ENCODE measurements around the gene SEMA3C.

Gene SEMA3C

GRCh38 chr7:80924090-80924489, 5.2 kb upstream of the SEMA3C start:
- no peak for DNase-seq

DNA sequence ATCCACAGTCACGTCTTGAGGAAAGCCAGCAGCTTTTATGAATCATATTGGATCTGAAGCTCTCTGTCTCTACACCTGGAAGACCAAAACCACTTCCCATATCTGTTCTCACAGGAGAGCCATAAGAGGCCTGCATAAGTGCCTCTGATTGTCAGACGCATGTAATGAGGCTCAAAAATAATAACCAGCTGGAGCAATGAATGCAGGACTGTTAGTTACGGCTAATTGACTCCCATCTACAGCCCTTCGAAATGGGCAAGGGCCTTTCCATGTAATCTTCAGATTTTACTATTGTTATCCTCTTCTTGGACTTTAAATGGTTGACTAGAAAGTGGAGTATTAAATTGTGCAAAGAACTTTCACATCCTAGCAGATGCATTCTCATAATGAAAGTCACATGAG, 4.4 kb upstream of the SEMA3C start:
- DNase-seq: peak; percentile 83

- no peak for DNase-seq
Measured at GRCh38 chr7:80922253-80923049, 3.6 kb upstream of the SEMA3C start.

- no peak for DNase-seq
Measured at GRCh38 chr7:80921130-80921529, 2.3 kb upstream of the SEMA3C start.

DNA sequence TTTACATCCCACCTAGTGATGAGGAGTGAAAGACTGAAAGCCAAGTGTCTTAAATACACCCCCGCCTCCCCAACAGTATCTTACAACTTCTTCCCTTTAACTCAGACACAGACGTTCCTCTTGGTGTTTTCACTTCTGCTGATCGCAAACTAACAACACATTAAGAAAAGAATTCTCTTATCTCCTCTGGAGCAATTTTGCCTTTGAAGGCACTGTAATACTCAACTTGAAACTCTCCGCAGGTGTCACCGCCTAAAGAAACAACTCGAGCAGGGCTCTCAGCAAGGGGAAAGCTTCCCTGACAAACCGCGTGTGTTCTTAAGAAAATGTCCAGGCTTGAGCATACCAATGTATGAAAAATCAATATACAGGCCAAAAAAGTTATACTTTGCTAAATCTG, 452 bp downstream of the SEMA3C start:
- no peak for DNase-seq

DNA sequence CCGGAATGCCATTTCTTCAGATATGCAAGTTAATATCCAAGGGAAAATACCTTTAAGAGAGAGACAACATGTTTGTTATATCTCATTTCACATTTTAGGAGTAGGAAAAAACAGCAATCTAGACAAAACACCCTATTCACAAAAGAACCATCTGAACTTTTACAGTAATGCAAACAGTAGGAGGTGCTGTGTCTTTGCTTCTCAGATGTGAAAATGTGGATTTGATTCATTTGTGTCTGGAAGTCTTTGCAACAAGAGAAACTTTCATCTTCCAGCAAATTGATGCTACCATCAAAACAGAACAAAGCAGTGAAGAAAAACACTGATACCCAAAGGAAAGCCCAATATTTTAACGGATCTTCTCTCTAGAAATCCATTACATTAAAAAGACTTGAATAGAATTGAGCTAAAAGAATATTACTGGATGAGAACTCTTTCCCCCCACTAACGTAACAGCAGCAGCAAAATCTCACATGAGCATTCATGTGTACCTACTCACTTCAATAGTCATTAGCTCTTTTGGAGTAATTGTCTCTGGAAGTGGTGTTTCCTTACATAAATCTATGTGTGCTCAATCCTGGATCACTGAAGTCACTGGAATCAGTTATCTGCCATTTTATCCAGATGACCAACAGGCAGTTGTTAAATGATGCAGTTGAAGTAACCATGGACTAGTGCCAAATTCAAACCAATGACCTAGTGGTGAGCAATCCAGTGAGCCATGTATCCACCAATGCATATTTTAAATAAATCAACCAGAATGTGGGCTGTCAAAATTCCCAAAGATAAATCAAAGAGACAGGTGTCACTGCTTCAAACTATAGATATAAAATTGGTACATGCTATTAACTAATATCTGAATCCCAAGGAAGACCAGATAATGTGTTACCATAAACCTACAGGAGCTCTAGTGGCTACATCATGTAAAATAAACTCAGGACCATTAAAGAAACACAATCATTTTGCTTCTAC, 1.8 kb downstream of the SEMA3C start:
- no peak for DNase-seq

GRCh38 chr7:80910228-80910627, 8.6 kb downstream of the SEMA3C start:
- DNase-seq: no peak

DNA sequence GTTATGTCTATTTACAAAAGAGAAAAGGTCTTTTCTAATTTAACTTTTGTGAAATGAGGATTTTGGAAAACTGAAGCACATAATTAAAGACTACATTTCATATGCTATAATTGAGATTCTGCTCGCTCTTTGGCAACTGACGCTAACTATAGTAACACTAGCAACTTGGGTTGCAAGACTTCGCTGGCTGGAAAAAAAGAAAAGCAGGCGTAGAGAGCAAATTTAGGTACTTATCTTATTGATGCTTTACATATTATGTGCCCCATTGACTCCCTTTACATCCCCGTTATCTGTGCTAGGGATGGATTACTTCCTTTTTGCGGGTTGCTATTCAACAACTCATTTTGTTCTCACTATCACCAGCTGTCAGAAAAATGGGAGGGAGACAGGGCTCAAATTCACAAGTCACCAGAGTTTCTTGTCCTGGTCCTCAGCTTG, 10.5 kb downstream of the SEMA3C start:
- DNase-seq: no peak

- DNase-seq: no peak
Measured at GRCh38 chr7:80907612-80908011, 11.2 kb downstream of the SEMA3C start.

DNA sequence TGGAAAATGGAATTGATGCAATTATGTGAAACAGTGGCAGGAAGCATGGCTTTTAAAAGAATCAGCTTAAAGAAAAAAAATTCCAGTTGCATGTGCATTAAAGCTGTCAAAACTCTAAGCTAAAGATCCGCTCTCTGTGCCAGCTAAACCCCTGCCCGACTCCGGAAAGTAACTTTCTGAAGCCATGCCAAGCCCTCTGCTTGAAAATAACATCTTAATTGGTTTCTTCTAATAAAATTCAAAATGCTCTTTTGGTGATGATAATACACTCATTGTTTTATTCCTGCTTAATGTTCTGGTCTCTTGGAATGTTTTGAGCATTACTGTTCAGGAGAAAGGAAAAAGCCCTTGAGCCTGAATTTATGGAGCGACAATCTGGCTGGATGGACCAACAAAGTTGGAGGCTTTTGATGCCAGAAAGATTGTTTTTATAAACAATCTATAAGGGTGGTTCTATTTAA, 11.7 kb downstream of the SEMA3C start:
- no peak for DNase-seq

DNA sequence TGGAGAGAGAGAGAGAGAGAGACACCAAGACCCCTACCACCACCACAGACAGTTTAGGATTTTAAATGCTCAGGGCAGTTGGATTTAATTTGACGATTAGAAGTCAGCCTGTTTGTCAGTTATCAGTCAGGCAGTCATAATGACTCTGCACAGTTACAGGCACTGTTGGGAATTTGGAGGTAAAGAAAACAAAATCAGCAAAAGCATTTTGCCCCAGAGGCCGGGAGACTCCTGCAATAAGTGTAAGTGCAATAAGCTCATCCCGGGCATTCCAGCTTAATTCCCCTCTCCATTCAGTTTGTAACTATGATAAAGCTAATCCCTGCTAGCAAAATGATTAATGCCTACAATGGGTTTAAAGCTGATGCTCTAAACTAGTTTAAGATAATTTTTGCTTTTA, 13.5 kb downstream of the SEMA3C start:
- DNase-seq: no peak

- no peak for DNase-seq
Measured at GRCh38 chr7:80902716-80903308, 16.0 kb downstream of the SEMA3C start.

DNA sequence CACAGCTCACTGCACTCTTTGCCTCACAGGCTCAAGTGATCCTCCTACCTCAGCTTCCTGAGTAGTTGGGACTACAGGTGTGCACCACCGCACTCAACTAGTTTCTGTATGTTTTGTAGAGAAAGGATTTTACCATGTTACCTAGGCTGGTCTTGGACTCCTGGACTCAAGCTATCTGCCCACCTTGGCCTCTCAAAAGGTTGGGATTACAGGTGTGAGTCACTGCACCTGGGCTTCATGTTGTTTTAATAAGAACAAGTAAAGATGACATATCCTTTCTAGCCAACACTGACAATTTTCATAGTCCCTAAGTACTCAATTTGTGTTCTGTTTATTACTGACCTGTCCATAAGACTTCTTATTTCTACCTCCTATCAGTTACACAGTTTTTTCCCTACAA, 16.8 kb downstream of the SEMA3C start:
- no peak for DNase-seq

- no peak for DNase-seq
Measured at GRCh38 chr7:80900583-80901576, 18.0 kb downstream of the SEMA3C start.

DNA sequence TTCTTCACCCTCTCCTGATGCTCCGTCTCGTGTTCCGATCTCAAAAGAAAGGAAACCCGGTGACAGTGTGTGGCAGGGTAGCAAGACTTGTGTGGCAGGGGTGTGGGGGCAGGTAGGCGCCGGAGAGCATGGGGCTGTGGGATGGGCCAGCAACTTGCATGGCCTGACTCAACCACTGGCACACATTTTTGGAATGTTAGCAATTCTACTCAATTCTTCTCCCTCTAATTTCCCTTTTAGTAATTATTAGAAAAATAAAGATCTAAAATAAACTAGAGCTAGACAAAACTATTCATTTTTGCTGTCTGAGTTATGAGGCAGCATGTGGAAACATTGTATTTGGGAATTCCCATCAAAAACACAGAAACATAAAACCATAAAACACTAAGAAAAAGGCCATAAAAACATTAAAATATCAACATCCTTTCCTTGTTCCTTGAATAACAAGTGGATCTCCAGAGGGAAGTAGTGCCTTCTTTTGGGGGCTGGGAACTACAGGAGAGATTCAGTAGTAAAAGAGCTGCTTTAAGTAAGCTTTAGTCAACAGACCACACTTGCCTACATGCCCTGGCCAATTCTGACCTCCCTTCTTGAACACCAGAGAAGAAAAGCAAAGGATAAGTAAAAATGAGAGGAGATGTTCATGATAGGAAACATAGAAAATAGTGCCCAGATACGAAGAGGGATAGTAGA, 21.8 kb downstream of the SEMA3C start:
- no peak for DNase-seq

GRCh38 chr7:80895056-80895455, 23.8 kb downstream of the SEMA3C start:
- DNase-seq: no peak

DNA sequence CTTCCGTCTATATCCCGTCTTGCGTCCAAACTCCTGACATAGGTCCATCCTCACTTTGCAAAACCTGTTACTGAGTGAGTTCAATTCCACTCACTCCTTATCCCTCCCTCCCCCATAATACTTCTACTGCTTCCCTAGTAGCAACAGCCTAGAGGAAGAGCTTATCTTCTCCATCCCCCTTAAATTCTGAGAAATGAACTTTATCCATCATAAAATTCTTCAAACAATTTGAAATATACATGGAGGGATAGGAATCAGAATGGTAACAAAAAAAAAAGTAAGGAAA, 27.6 kb downstream of the SEMA3C start:
- no peak for DNase-seq

GRCh38 chr7:80890426-80891258, 28.2 kb downstream of the SEMA3C start:
- DNase-seq: no peak

DNA sequence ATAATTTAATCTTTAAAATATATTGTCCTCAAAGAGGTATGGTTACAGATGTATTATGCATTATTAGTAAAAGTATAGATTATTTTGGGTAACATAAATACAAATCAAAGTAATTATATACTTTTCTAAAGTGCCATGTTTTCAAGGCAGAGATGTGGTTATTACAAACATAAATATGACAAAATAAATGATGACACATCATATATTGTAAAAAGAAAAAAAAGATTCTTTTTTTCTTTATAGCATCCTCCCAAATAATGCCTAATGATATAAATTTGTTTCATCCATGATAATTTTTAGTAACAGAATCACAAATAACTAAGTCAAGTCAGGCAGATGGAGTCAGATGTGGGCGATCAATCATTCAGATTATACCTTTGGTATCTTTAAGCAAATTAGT, 29.3 kb downstream of the SEMA3C start:
- no peak for DNase-seq

GRCh38 chr7:80885757-80886156, 33.1 kb downstream of the SEMA3C start:
- DNase-seq: no peak
